ENCODE results near the gene PDLIM5. TPM values are rescaled to one million over a fixed set of nuclear protein-coding genes. Genes with fewer than 3 reads are reported as not detected.

Gene PDLIM5
- total and polyA plus RNA-seq, 2 of the 8 experiments (the other 6 are each of a cell fraction or from before 2014, with no cell fraction given): 37.3 to 62.1 TPM

DNA sequence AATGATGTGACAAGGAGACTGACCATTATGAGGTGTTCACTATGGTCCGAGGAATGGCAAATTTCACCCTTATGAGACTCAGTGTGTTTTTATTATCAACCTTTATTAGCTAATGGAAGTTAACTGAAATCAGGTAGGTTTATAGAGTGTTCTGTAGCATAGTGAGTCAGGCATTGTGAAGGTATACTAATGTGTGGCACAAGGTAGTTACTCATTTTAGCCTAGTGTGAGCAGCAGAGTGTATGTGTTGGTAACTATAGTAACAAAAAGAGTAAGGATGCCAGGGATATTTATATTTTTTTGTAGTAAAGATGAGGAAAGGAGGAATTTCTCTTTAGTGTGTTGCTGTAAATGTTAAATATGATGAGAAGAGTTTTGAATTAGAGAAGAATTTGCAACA is 12.0 kb downstream of the PDLIM5 start (continued):
- TF ChIP-seq GABPA (IDR thresholded peaks at IDR 0.05; ENCODE audit: borderline replicate concordance, insufficient read depth, low read length) (no peak), SP4 (IDR thresholded peaks at IDR 0.05; ENCODE audit: low read length) (no peak), RAD21 (IDR thresholded peaks at IDR 0.05 in 1 of 2, conservative IDR thresholded peaks at IDR 0.05 in 1 of 2; ENCODE audit: low read depth in 2 of 2, low read length in 2 of 2) (no peak)

Data from H1 (cell line).